Measurements from ENCODE around the gene PLCG1.

PLCG1 gene

GRCh38 chr20:41178904-41179432 lies 41.6 kb downstream of the PLCG1 start:
- no peaks in the 10 kb centered on the region for H3K27me3 ChIP-seq
- no peaks in the 10 kb centered on the region for H3K9me3 ChIP-seq
- TF ChIP-seq CTCF (IDR thresholded peaks at IDR 0.05), result no peak
- peaks cover 21 to 32% (median 31%) of the 10 kb centered on the region in 3 donors for H3K36me3 ChIP-seq
- no peak overlapping the region for H3K4me3 ChIP-seq
- peak overlapping the region; percentile 73 to 83 for H3K27ac ChIP-seq
- peaks cover 0 to 71% (median 59%) of the 10 kb centered on the region in 4 donors for H3K4me1 ChIP-seq
- intact Hi-C loops (cut with DNase I; ENCODE audit: low total_unique reads), result loop anchor here (5.0 kb wide), 1 partner anchor 68 kb away; no protein-coding TSS in a partner anchor
- DNase-seq, result peak in 1 of 2 donors; percentile 65

GRCh38 chr20:41179961-41180360 lies 42.6 kb downstream of the PLCG1 start:
- TF ChIP-seq CTCF (IDR thresholded peaks at IDR 0.05), result no peak
- H3K4me1 ChIP-seq, result peaks cover 0 to 61% (median 49%) of the 10 kb centered on the region in 4 donors
- H3K4me3 ChIP-seq, result no peak overlapping the region
- peaks cover 15 to 39% (median 36%) of the 10 kb centered on the region in 3 donors for H3K36me3 ChIP-seq
- peak overlapping the region; percentile 73 to 83 for H3K27ac ChIP-seq
- no peaks in the 10 kb centered on the region for H3K27me3 ChIP-seq
- H3K9me3 ChIP-seq, result no peaks in the 10 kb centered on the region
- peak in 1 of 2 donors; percentile 53 for DNase-seq
- intact Hi-C loops (cut with DNase I; ENCODE audit: low total_unique reads), result loop anchor here (5.0 kb wide), 1 partner anchor 67 kb away; no protein-coding TSS in a partner anchor

GRCh38 chr20:41180599-41181333 lies 43.4 kb downstream of the PLCG1 start:
- peaks cover 0 to 53% (median 41%) of the 10 kb centered on the region in 4 donors for H3K4me1 ChIP-seq
- no peaks in the 10 kb centered on the region for H3K9me3 ChIP-seq
- H3K4me3 ChIP-seq, result no peak overlapping the region
- peak in 1 of 2 donors; percentile 48 for DNase-seq
- peaks cover 15 to 44% (median 37%) of the 10 kb centered on the region in 3 donors for H3K36me3 ChIP-seq
- no peaks in the 10 kb centered on the region for H3K27me3 ChIP-seq
- intact Hi-C loops (cut with DNase I; ENCODE audit: low total_unique reads), result no loop called here
- peak overlapping the region; percentile 73 to 83 for H3K27ac ChIP-seq
- no peak for TF ChIP-seq CTCF (IDR thresholded peaks at IDR 0.05)

GRCh38 chr20:41181567-41181966 lies 44.2 kb downstream of the PLCG1 start:
- Histone ChIP-seq H3K27ac (peak overlapping the region in 1 of 2 donors; percentile 83), H3K9me3 (no peaks in the 10 kb centered on the region), H3K4me3 (no peak overlapping the region), H3K4me1 (peaks cover 0 to 45% (median 33%) of the 10 kb centered on the region in 4 donors), H3K27me3 (no peaks in the 10 kb centered on the region), H3K36me3 (peaks cover 15 to 37% (median 36%) of the 10 kb centered on the region in 3 donors)
- no peak for DNase-seq
- intact Hi-C loops (cut with DNase I; ENCODE audit: low total_unique reads), result no loop called here
- TF ChIP-seq CTCF (IDR thresholded peaks at IDR 0.05), result no peak

GRCh38 chr20:41182296-41183212 lies 45.2 kb downstream of the PLCG1 start:
- peaks cover 15 to 33% (median 29%) of the 10 kb centered on the region in 3 donors for H3K36me3 ChIP-seq
- H3K4me3 ChIP-seq, result no peak overlapping the region
- TF ChIP-seq CTCF (IDR thresholded peaks at IDR 0.05), result no peak
- no peaks in the 10 kb centered on the region for H3K27me3 ChIP-seq
- H3K9me3 ChIP-seq, result peaks cover 0 to 3% (median 0%) of the 10 kb centered on the region in 3 donors
- intact Hi-C loops (cut with DNase I; ENCODE audit: low total_unique reads), result no loop called here
- H3K27ac ChIP-seq, result no peak overlapping the region
- DNase-seq, result peak in 1 of 2 donors; percentile 51
- H3K4me1 ChIP-seq, result peaks cover 0 to 36% (median 23%) of the 10 kb centered on the region in 4 donors
